ENCODE data around the gene FBXL13.

The FBXL13 gene

DNA sequence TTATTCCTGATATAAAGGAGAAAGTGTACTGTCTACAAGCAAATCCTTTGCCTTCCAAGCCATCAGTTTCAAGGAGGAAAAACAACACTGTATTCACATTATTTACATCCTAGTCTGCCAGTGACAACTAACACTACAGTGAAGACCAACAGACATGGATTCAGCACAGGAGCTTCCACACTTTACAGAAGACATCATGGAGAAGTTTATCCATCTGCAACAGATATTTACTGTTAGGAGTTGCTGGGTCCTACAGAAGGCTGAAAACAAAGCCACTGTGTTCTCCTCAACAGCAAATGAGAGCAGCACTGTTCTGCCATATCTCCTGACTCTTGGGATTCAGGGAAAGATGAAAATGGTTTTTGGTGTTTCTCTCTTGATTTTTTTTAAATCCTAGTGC is 42.4 kb upstream of the FBXL13 start:
- no peaks in the 10 kb centered on the region for H3K27me3 ChIP-seq (ENCODE audit: insufficient read depth, low read length)
- no peak overlapping the region for H3K4me3 ChIP-seq (ENCODE audit: low read depth, low read length, poor library complexity, severe bottlenecking)
- H3K4me1 ChIP-seq (ENCODE audit: insufficient read depth, low read length, severe bottlenecking): no peaks in the 10 kb centered on the region
- H3K9me3 ChIP-seq (ENCODE audit: low read length): peaks cover 4% of the 10 kb centered on the region; the same call in 1 of the 2 replicates
- H3K9ac ChIP-seq (ENCODE audit: low read length): no peak overlapping the region
- H3F3A ChIP-seq (ENCODE audit: insufficient read depth, low read length): no peaks in the 10 kb centered on the region
- H2AFZ ChIP-seq (ENCODE audit: low read length): no peak overlapping the region
- TF ChIP-seq, protein P1, sequence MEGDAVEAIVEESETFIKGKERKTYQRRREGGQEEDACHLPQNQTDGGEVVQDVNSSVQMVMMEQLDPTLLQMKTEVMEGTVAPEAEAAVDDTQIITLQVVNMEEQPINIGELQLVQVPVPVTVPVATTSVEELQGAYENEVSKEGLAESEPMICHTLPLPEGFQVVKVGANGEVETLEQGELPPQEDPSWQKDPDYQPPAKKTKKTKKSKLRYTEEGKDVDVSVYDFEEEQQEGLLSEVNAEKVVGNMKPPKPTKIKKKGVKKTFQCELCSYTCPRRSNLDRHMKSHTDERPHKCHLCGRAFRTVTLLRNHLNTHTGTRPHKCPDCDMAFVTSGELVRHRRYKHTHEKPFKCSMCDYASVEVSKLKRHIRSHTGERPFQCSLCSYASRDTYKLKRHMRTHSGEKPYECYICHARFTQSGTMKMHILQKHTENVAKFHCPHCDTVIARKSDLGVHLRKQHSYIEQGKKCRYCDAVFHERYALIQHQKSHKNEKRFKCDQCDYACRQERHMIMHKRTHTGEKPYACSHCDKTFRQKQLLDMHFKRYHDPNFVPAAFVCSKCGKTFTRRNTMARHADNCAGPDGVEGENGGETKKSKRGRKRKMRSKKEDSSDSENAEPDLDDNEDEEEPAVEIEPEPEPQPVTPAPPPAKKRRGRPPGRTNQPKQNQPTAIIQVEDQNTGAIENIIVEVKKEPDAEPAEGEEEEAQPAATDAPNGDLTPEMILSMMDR (IDR thresholded peaks at IDR 0.05; ENCODE audit: low read length): no peak
- no peak for TF ChIP-seq EZH2 (IDR thresholded peaks at IDR 0.05; ENCODE audit: borderline replicate concordance, low read length)
- H3K36me3 ChIP-seq (ENCODE audit: insufficient read depth, low read length): peaks cover 93% of the 10 kb centered on the region
- no peaks in the 10 kb centered on the region for H4K20me1 ChIP-seq (ENCODE audit: insufficient read depth, low read length)
- H3K4me2 ChIP-seq (ENCODE audit: low read length): no peak overlapping the region
- no peaks in the 10 kb centered on the region for H3K9me2 ChIP-seq (ENCODE audit: low read depth, low read length)
- H3K27ac ChIP-seq (ENCODE audit: low read depth, low read length, poor library complexity, severe bottlenecking): no peak overlapping the region
- H3K79me2 ChIP-seq (ENCODE audit: insufficient read depth, low read length): no peaks in the 10 kb centered on the region; the same call in 1 of the 2 replicates

DNA sequence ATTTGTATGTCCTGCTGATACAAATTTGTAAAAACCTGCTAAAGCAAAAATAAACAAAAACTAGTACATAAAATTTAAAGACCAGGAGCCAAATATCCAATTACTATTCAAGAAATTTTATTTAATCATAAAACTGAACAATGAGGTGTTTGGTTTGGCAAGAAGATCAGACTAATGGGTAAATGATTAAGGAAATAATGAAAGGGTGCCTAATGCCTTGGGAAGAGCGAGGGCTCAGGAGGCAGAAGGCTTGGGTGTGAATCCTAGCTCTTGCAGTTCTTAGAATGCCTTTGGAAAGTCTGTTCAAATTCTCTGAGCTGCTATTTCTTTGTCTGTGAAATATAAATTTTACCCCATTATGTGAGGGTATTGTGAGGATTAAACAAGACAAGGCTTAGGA is 41.9 kb upstream of the FBXL13 start:
- Histone ChIP-seq H3K79me2 (ENCODE audit: insufficient read depth, low read length) (no peaks in the 10 kb centered on the region; the same call in 1 of the 2 replicates), H3K27ac (ENCODE audit: low read depth, low read length, poor library complexity, severe bottlenecking) (no peak overlapping the region), H3K4me1 (ENCODE audit: insufficient read depth, low read length, severe bottlenecking) (no peaks in the 10 kb centered on the region), H3K4me2 (ENCODE audit: low read length) (no peak overlapping the region), H3K27me3 (ENCODE audit: insufficient read depth, low read length) (no peaks in the 10 kb centered on the region), H3K9me2 (ENCODE audit: low read depth, low read length) (no peaks in the 10 kb centered on the region), H3K4me3 (ENCODE audit: low read depth, low read length, poor library complexity, severe bottlenecking) (no peak overlapping the region), H3F3A (ENCODE audit: insufficient read depth, low read length) (no peaks in the 10 kb centered on the region), H4K20me1 (ENCODE audit: insufficient read depth, low read length) (no peaks in the 10 kb centered on the region), H3K9ac (ENCODE audit: low read length) (no peak overlapping the region), H3K9me3 (ENCODE audit: low read length) (peaks cover 4% of the 10 kb centered on the region; the same call in 1 of the 2 replicates), H3K36me3 (ENCODE audit: insufficient read depth, low read length) (peaks cover 93% of the 10 kb centered on the region), H2AFZ (ENCODE audit: low read length) (no peak overlapping the region)
- no peak for TF ChIP-seq EZH2 (IDR thresholded peaks at IDR 0.05; ENCODE audit: borderline replicate concordance, low read length)
- TF ChIP-seq, protein P1 (IDR thresholded peaks at IDR 0.05; ENCODE audit: low read length): no peak

DNA sequence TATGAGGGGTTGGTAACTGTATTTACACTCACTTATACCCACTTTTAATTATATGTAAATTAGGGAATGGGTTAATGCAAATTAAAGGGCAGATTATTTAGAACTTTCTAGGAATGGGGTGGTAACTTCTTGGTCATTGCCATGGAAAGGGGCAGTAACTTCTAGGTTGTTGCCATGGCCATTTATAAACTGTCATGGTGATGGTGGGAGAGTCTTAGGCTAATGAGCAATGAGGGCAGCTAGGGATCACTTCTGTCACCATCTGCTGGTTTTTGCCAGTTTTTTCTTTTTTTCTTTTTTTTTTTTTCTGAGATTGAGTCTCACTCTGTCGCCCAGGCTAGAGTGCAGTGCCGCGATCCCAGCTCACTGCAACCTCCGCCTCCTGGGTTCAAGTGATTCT is 41.2 kb upstream of the FBXL13 start:
- no peak overlapping the region for H3K27ac ChIP-seq (ENCODE audit: low read depth, low read length, poor library complexity, severe bottlenecking)
- no peaks in the 10 kb centered on the region for H3K27me3 ChIP-seq (ENCODE audit: insufficient read depth, low read length)
- no peak for TF ChIP-seq EZH2 (IDR thresholded peaks at IDR 0.05; ENCODE audit: borderline replicate concordance, low read length)
- TF ChIP-seq, protein P1 (IDR thresholded peaks at IDR 0.05; ENCODE audit: low read length): no peak
- no peak overlapping the region for H3K4me2 ChIP-seq (ENCODE audit: low read length)
- no peak overlapping the region for H2AFZ ChIP-seq (ENCODE audit: low read length)
- H3F3A ChIP-seq (ENCODE audit: insufficient read depth, low read length): no peaks in the 10 kb centered on the region
- H3K79me2 ChIP-seq (ENCODE audit: insufficient read depth, low read length): no peaks in the 10 kb centered on the region; the same call in 1 of the 2 replicates
- no peaks in the 10 kb centered on the region for H3K9me2 ChIP-seq (ENCODE audit: low read depth, low read length)
- H3K9ac ChIP-seq (ENCODE audit: low read length): no peak overlapping the region
- no peak overlapping the region for H3K4me3 ChIP-seq (ENCODE audit: low read depth, low read length, poor library complexity, severe bottlenecking)
- peaks cover 4% of the 10 kb centered on the region; the same call in 1 of the 2 replicates for H3K9me3 ChIP-seq (ENCODE audit: low read length)
- H4K20me1 ChIP-seq (ENCODE audit: insufficient read depth, low read length): no peaks in the 10 kb centered on the region
- no peaks in the 10 kb centered on the region for H3K4me1 ChIP-seq (ENCODE audit: insufficient read depth, low read length, severe bottlenecking)
- peaks cover 89% of the 10 kb centered on the region for H3K36me3 ChIP-seq (ENCODE audit: insufficient read depth, low read length)
